PC-3 (cell line): Measurements from ENCODE around the gene SMPDL3A.

Experiments used
- CTCF ChIP-seq: fragments of 300-600 bp; sonication (generic); conservative IDR thresholded peaks from 2 replicates; pipeline ENCODE4 v1.5.1; 2017; ENCODE audit warnings: antibody characterized with exemption, low read depth, mild to moderate bottlenecking, low read length
- EZH2 ChIP-seq: fragments of 300-600 bp; sonication (generic); IDR thresholded peaks from one replicate; pipeline ENCODE4 v1.6.1; 2017; ENCODE audit warnings: antibody characterized with exemption, mild to moderate bottlenecking, low read length; ENCODE audit not compliant: unreplicated experiment
- EZH2phosphoT487 ChIP-seq: fragments of 300-600 bp; sonication (generic); IDR thresholded peaks from 2 replicates; pipeline ENCODE4 v1.6.1; 2018; ENCODE audit warnings: mild to moderate bottlenecking, antibody characterized with exemption, low read length, borderline replicate concordance

- TF ChIP-seq CTCF = no peak
- no peak for TF ChIP-seq EZH2phosphoT487
- no peak for TF ChIP-seq EZH2
Measured at GRCh38 chr6:122799140-122799745, 10.2 kb downstream of the SMPDL3A start.
